HT1080 (cell line): Measurements from ENCODE around the gene KLHDC7A. TPM values are rescaled to one million over a fixed set of nuclear protein-coding genes. Genes with fewer than 3 reads are reported as not detected.
"Not testable (repeated sequence)": the region's sequence is repeated elsewhere in the genome, so short reads cannot be mapped to it uniquely, and the experiment has no call there.

Source experiments
- DNase-seq: peaks from one replicate; pipeline ENCODE4 v3.0.0-alpha.2; 2015; ENCODE audit warnings: low read depth
- polyA plus RNA-seq, 2 experiments: library from polyadenylated mRNA; depleted of rRNA; stranded (reverse); fragments of >200 nt; gene quantifications; 2 replicates each; pipeline ENCODE4 v1.2.3, GENCODE V29; 2015
- total RNA-seq: library from RNA; depleted of rRNA; stranded (reverse); fragments of >200 nt; shearing (Covaris generic); gene quantifications from 2 replicates; pipeline ENCODE4 v1.2.3, GENCODE V29; 2014; rRNA removed

The KLHDC7A gene
- total RNA-seq: 0.02 TPM in 1 of 2 replicates, not detected in the other
- polyA plus RNA-seq (2015; cell fraction: cytosol; rRNA removed): 0.05 and 0.07 TPM in 2 replicates
- 0.10 and 0.27 TPM in 2 replicates for polyA plus RNA-seq (2015; cell fraction: nucleus; rRNA removed)

- peak; percentile 72 for DNase-seq
Measured at GRCh38 chr1:18480315-18481189, at the start of gene KLHDC7A. Gene KLHDC7A, plus strand, starts transcription at chr1:18480930. Its CDS starts 52 bp downstream, at chr1:18480982.

- DNase-seq: no peak
Measured at GRCh38 chr1:18434041-18434440, 46.7 kb upstream of the KLHDC7A start.

- DNase-seq: no peak
Measured at GRCh38 chr1:18440385-18441226, 40.1 kb upstream of the KLHDC7A start.

- DNase-seq: no peak
Measured at GRCh38 chr1:18443587-18444520, 36.9 kb upstream of the KLHDC7A start.

GRCh38 chr1:18444563-18444962 lies 36.2 kb upstream of the KLHDC7A start:
- DNase-seq: no peak

GRCh38 chr1:18446751-18447150 lies 34.0 kb upstream of the KLHDC7A start:
- DNase-seq: no peak

- no peak for DNase-seq
Measured at GRCh38 chr1:18447509-18448220, 33.1 kb upstream of the KLHDC7A start.

DNA sequence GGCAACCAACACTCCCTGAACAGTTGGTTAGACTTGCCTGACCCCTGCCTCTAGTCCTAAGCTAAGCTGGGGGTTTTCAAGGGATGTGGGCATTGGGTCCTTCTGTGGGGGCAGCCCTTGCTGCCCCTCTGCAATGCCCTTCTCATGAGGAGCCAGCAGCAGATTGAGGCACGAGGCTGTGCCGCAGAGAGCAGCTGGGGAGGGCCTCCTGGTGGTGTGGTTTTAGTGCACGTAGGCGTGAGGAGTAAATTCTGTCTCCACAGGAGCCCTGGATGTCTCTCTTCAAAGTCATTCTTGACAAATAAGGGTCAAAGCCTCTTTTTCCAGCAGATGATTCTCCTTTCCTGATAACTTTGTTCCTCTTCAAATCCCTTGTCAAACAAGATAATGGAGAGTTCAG lies 31.8 kb upstream of the KLHDC7A start:
- no peak for DNase-seq

DNA sequence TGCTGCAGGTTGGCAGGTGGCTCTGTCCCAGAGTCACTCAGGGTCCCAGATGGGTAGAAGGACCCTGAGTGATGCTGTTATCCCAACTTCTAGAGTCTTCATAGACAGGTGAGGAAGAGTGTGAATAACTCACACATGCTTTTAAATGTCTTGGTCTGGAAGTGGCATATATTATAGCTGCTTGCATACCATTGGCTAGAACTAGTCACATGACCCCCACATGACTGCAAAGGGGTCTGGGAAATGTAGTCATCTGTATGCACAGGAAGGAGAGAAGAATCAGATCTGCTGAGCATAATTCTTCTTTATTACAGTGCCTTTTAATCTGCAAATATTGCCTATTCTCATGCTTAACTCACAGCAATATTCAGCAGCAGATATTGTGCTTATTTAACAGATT lies 28.2 kb upstream of the KLHDC7A start:
- peak; percentile 47 for DNase-seq

DNA sequence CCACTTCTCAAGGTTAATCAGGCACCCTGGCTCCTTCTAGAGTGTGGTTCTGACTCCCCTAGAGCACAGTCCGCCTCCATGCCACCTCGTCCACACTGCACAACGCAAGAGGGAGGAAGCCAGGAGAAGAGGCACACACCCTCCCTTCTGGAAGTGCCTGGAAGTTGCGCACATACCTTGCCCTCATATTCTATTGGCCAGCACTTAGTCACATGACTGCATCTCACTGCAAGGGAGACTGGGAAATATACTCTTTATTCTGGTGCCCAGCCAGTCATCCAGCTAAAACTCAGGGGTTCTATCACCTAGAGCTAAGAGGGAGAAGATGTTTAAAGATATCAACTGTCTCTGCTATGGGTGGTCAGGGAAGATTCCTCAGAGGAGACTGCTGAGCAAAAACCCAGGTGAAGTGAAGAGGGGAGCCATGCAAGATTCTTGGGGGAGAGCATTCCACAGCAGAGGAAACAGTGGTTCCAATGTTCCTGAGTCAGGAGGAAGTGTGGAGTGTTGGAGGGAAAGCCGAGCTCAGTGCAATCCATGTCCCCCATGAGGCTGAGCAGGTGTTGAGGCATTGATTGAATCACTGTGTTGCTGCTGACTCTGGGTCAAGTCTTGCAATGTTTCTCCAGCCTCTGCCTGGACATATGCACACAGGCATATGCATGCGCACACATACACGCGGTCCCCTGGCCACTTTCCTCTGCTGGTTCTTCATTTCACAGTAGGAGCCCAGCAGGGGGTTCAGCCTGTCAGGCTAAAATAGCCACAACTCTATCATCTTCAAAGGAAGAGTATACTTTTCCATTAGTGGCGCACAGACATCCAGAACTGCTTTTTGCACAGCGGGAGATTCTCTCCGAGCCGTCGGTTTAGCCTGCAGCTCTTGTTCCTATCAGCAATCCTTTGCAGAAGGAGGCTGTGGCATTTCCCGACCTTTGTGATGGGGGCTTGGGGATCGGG lies 22.3 kb upstream of the KLHDC7A start:
- DNase-seq: no peak

DNA sequence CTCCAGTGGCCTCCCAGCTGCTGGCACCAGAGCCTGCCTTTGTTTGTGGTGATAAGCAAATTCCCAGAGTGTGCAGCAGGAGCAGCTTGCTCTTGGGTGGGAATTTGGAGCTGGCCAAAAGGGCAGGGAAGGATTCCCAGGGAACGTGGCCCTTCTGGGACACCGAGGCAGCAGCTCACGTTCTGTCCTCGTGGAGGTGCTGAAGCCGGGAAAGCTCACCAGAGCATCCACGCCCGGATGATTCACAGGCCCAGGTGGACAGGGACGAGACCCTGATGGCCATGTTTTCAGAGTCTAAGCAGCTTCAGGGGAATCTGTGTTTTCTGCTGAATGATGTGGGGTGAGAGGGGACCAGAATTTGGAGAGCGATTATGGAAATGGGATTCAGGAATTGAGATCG lies 19.1 kb upstream of the KLHDC7A start:
- no peak for DNase-seq

DNA sequence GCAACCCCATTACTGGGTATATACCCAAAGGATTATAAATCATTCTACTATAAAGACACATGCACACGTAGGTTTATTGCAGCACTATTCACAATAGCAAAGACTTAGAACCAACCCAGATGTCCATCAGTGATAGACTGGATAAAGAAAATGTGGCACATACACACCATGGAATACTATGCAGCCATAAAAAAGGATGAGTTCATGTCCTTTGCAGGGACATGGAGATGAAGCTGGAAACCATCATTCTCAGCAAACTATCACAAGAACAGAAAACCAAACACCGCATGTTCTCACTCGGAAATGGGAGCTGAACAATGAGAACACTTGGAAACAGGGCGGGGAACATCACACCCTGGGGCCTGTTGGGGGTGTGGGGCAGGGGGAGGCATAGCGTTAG lies 18.2 kb upstream of the KLHDC7A start:
- not testable (repeated sequence) for DNase-seq

- DNase-seq: no peak
Measured at GRCh38 chr1:18463063-18463462, 17.7 kb upstream of the KLHDC7A start.

GRCh38 chr1:18463984-18464664 lies 16.6 kb upstream of the KLHDC7A start:
- no peak for DNase-seq

DNA sequence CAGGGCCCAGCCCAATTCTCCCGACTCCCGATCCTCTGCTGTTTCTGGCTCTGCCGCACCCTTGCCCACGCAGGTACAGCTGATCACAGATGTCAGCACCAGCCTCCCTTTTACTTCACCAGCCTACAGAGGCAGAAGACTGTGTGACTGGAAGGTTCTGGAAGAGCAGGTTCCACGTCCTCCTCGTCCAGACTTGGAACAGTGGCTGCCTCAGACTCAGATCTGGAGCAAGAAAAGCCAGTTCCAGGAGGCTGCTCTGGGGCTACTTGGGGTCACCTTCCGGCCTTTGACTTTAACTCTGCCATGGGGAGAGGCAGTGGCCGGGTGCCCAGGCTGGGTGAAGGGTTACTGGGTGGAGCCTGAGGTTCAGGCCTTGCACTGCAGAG lies 16.1 kb upstream of the KLHDC7A start:
- DNase-seq: no peak

DNA sequence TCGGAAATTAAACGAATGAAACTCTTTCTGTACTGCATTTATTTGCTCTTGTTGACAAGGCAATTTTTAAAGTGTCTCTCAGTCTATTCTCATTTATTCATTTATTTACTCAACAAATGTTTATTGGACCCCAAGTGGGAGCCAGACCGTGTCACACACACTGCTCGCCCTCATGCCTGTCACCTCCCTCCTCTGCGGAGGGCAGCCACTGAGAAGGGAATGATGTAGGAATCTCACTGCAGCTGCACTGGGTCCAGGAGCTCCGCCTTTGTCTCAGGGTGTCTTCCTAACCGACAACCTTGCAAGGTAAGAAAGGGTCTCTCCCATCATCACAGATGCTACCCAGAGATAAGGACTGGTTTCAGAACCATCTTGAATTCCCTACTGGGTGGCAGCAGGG lies 14.1 kb upstream of the KLHDC7A start:
- DNase-seq: no peak

- no peak for DNase-seq
Measured at GRCh38 chr1:18468570-18468969, 12.2 kb upstream of the KLHDC7A start.

DNA sequence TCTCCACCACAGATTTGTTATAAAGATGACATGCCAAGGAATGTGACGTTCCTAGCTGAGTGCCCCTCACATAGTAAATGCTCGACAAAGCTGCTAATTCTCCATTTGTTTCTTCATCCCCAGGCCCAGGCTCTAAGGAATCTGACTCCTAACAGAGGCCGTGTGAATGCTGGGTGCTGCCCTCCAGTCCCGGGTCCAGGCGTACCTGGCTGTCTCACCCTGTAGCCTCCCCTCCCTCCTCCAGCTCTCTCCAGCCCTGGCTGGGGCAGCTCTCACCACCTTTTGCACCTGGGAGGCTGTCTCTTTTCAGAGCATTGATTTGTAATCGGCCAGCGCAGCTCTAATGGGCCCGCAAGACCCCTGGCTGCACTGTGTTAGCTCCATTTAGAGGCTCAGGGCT lies 11.2 kb upstream of the KLHDC7A start:
- DNase-seq: no peak
